Lower leg skin (tissue), 4 donors: ENCODE results near the gene UBN1. TPM values are rescaled to one million over a fixed set of nuclear protein-coding genes. Genes with fewer than 3 reads are reported as not detected.

ENCODE experiments used
- DNase-seq, 2 donors: peaks; one replicate each; pipeline ENCODE4 v3.0.0-alpha.2; 2019; ENCODE audit warnings: low spot score in 2 of 2
- H3K4me3 ChIP-seq: fragments of 200-600 bp; sonication (generic); 2 replicates; pipeline ENCODE4 v1.5.1; 2017; ENCODE audit warnings: mild to moderate bottlenecking, low read depth; ENCODE audit not compliant: poor library complexity, severe bottlenecking
- POLR2A ChIP-seq, 2 donors: fragments of 450-650 bp; IDR thresholded peaks; one replicate each; pipeline ENCODE4 v1.6.1; 2016 to 2017; ENCODE audit warnings: antibody characterized with exemption in 2 of 2, mild to moderate bottlenecking in 1 of 2, moderate library complexity in 1 of 2
- WGBS, 2 donors: methylation state at CpG; one replicate each; pipeline ENCODE4 v1.1.5; 2018; 5-methylcytosine and 5-hydroxymethylcytosine counted together
- intact Hi-C: fragments of 100-400 bp; cut with DNase I; formaldehyde crosslinking; loops from one replicate; pipeline ENCODE4 v1.15.0; 2023; ENCODE audit warnings: low total_unique reads
- total RNA-seq, 4 donors: library from RNA; depleted of rRNA; stranded (reverse); fragments of >200 nt; gene quantifications; one replicate each; pipeline ENCODE4 v1.1.0, GENCODE V29; 2016
- TF ChIP-seq, protein P1 (sequence below), 3 donors: fragments of 450-650 bp; IDR thresholded peaks; one replicate each; pipeline ENCODE4 v1.5.1; 2016; ENCODE audit warnings: antibody characterized with exemption in 3 of 3, mild to moderate bottlenecking in 3 of 3, moderate library complexity in 2 of 3

Gene UBN1
- total RNA-seq, 4 donors from 2014 or later, result 20.7 to 38.3 (median 27.9) TPM

DNA sequence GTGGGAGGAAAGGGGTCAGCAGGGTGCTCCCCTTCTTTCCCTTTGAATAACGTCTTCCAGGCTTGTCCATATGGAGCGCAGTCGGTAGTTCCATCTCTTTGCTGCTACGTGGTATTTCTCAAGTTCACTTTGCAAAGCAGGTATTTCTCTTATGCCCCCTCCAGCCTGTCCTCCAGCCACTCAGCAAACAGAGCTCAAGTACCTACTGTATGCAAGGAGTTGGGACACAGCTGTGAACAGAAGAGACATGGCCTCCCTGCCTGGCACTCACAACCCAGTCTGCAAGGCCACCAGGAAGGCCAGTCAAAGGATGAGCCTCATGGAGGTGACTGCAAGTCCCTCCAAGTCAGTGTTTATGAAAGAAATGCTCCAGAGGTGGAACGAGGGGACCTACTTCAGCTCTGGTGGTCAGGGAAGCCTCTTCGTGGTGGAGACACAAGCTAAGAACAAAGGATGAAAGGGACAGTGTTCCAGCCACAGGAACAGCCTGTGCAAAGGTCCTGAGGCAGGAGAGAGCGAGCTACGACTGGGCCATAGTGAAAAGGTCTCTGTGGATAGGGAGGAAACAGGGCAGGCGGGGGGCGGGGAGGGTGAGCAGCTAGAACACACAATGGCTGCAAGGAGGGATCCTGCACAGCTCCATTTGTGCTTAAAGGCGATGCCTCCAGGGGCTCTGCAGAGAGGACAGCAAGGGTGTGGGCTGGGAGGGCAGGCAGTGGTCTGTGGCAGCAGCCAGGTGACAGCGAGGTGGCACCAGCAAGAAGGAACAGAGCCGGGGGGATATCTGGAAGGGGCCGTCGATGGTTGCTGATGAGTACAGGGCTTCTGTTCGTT, 57.0 kb downstream of the UBN1 start:
- WGBS, 2 donors, result 80 to 82% methylated on average over 16 of the region's 16 CpGs
- no peak for DNase-seq
- no peak overlapping the region for H3K4me3 ChIP-seq
- intact Hi-C loops, result no loop called here
- TF ChIP-seq, protein P1, sequence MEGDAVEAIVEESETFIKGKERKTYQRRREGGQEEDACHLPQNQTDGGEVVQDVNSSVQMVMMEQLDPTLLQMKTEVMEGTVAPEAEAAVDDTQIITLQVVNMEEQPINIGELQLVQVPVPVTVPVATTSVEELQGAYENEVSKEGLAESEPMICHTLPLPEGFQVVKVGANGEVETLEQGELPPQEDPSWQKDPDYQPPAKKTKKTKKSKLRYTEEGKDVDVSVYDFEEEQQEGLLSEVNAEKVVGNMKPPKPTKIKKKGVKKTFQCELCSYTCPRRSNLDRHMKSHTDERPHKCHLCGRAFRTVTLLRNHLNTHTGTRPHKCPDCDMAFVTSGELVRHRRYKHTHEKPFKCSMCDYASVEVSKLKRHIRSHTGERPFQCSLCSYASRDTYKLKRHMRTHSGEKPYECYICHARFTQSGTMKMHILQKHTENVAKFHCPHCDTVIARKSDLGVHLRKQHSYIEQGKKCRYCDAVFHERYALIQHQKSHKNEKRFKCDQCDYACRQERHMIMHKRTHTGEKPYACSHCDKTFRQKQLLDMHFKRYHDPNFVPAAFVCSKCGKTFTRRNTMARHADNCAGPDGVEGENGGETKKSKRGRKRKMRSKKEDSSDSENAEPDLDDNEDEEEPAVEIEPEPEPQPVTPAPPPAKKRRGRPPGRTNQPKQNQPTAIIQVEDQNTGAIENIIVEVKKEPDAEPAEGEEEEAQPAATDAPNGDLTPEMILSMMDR (IDR thresholded peaks at IDR 0.05), result no peak
- no peak for TF ChIP-seq POLR2A (IDR thresholded peaks at IDR 0.05)

GRCh38 chr16:4904942-4905615, 57.8 kb downstream of the UBN1 start:
- WGBS, 2 donors, result 86 to 92% methylated on average over 14 of the region's 14 CpGs
- DNase-seq, result no peak
- no peak overlapping the region for H3K4me3 ChIP-seq
- TF ChIP-seq, protein P1 (IDR thresholded peaks at IDR 0.05), result no peak
- TF ChIP-seq POLR2A (IDR thresholded peaks at IDR 0.05), result no peak
- intact Hi-C loops, result no loop called here

DNA sequence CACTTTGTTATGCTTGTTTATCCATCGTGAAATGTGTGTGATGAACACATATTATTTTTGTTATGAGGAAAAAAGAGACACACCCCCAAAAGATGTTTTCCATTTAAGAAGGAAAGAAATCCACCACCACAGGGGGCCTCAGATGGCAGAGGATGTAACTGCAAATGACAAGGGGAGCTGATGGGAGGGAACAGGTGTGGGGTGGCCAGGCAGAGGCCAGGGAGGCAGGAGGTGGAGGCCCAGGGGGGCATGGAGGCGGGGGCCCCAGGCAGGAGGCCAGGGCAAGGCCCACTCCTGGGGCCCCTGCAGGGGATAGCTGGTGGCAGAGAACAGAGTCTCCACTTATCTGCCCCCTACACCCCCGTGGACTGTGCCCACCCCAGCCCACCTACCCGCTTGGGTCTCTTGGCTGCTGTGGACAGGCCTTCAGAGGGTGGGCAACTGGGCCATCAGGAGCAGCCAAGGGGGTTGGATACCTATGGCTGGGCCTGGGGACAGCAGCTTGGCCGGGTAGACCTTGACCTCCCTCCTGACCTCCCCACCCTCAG, 61.6 kb downstream of the UBN1 start:
- no peak overlapping the region for H3K4me3 ChIP-seq
- intact Hi-C loops, result no loop called here
- 83 to 86% methylated on average over 5 of the region's 5 CpGs for WGBS, 2 donors
- no peak for DNase-seq
- TF ChIP-seq, protein P1 (IDR thresholded peaks at IDR 0.05), result no peak
- no peak for TF ChIP-seq POLR2A (IDR thresholded peaks at IDR 0.05)

DNA sequence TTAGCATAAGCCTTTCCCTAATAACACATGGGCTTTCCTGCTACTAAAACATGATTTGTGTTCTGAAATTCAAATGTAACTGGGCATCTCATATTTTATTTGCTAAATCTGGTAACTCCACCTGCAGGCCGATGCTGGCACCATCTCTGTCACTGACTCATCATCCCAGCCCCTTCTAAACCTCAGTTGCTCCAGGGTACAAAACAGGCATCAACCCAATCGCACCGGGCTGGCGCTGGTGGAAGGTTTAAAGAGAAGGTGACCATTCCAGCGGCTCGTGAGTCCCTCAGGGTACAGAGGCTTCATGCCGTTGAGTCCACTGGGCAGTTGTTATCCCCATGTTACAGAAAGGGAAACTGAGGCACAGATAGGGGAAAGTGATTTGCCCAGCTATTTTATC, 62.5 kb downstream of the UBN1 start:
- 76 to 77% methylated on average over 7 of the region's 7 CpGs for WGBS, 2 donors

GRCh38 chr16:4910828-4911227, 63.5 kb downstream of the UBN1 start:
- TF ChIP-seq POLR2A (IDR thresholded peaks at IDR 0.05), result no peak
- TF ChIP-seq, protein P1 (IDR thresholded peaks at IDR 0.05), result no peak
- intact Hi-C loops, result no loop called here
- WGBS, 2 donors, result 86 to 96% methylated on average over 12 of the region's 12 CpGs
- no peak overlapping the region for H3K4me3 ChIP-seq
- no peak for DNase-seq

More for the DNA sequence above, 62.5 kb downstream of the UBN1 start:
- intact Hi-C loops, result no loop called here
- H3K4me3 ChIP-seq, result no peak overlapping the region
- no peak for TF ChIP-seq POLR2A (IDR thresholded peaks at IDR 0.05)
- TF ChIP-seq, protein P1 (IDR thresholded peaks at IDR 0.05), result no peak
- no peak for DNase-seq
